NB4 (cell line): ENCODE data around the gene KCNQ2.

Source experiments
- POLR2A ChIP-seq: IDR thresholded peaks from 2 replicates; pipeline ENCODE4 v1.6.1; 2011; ENCODE audit warnings: mild to moderate bottlenecking; ENCODE audit not compliant: insufficient read length; ENCODE audit errors: extremely low read depth
- TF ChIP-seq, protein P1 (sequence below): IDR thresholded peaks from 2 replicates; pipeline ENCODE4 v1.6.1; 2011; ENCODE audit warnings: low read depth, low read length
- TF ChIP-seq, protein P2 (sequence below): IDR thresholded peaks from one replicate; pipeline ENCODE4 v1.5.1; 2012; ENCODE audit warnings: low read depth, low read length

DNA sequence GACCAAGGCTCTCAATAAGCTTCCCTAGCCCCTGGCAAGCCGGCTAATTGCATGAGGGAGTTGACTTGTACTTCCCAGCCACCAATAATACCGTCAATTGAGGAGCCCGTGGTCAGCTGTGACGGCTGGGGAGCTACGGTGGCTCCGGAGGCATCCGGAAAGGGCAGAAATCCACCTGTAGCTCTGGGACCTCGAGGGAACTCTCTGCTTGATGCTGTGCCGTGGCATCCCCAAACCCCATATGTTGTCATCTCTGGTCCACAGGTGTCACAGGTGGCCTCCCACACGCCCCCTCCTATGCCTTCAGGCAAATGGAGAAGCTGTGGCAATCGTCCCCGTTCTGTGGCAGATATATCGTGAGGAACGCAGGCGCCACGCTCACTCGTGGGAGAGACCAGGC is 5.5 kb upstream of the KCNQ2 start:
- no peak for TF ChIP-seq POLR2A
- TF ChIP-seq, protein P1, sequence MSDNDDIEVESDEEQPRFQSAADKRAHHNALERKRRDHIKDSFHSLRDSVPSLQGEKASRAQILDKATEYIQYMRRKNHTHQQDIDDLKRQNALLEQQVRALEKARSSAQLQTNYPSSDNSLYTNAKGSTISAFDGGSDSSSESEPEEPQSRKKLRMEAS = no peak
- TF ChIP-seq, protein P2, sequence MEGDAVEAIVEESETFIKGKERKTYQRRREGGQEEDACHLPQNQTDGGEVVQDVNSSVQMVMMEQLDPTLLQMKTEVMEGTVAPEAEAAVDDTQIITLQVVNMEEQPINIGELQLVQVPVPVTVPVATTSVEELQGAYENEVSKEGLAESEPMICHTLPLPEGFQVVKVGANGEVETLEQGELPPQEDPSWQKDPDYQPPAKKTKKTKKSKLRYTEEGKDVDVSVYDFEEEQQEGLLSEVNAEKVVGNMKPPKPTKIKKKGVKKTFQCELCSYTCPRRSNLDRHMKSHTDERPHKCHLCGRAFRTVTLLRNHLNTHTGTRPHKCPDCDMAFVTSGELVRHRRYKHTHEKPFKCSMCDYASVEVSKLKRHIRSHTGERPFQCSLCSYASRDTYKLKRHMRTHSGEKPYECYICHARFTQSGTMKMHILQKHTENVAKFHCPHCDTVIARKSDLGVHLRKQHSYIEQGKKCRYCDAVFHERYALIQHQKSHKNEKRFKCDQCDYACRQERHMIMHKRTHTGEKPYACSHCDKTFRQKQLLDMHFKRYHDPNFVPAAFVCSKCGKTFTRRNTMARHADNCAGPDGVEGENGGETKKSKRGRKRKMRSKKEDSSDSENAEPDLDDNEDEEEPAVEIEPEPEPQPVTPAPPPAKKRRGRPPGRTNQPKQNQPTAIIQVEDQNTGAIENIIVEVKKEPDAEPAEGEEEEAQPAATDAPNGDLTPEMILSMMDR = no peak
